ENCODE measurements around the gene SFXN1.

GRCh38 chr5:175465282-175465681, 13.1 kb upstream of the SFXN1 start:
- TF ChIP-seq, protein P1, sequence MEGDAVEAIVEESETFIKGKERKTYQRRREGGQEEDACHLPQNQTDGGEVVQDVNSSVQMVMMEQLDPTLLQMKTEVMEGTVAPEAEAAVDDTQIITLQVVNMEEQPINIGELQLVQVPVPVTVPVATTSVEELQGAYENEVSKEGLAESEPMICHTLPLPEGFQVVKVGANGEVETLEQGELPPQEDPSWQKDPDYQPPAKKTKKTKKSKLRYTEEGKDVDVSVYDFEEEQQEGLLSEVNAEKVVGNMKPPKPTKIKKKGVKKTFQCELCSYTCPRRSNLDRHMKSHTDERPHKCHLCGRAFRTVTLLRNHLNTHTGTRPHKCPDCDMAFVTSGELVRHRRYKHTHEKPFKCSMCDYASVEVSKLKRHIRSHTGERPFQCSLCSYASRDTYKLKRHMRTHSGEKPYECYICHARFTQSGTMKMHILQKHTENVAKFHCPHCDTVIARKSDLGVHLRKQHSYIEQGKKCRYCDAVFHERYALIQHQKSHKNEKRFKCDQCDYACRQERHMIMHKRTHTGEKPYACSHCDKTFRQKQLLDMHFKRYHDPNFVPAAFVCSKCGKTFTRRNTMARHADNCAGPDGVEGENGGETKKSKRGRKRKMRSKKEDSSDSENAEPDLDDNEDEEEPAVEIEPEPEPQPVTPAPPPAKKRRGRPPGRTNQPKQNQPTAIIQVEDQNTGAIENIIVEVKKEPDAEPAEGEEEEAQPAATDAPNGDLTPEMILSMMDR (conservative IDR thresholded peaks at IDR 0.05; ENCODE audit: low read depth, low read length), result no peak
- TF ChIP-seq RAD21 (IDR thresholded peaks at IDR 0.05; ENCODE audit: low read length) (no peak), POLR2A (IDR thresholded peaks at IDR 0.05; ENCODE audit: low read depth, low read length) (no peak), RCOR1 (IDR thresholded peaks at IDR 0.05; ENCODE audit: insufficient replicate concordance, low read length) (no peak), RFX5 (IDR thresholded peaks at IDR 0.05; ENCODE audit: low read depth, low read length) (no peak), NFE2L2 (IDR thresholded peaks at IDR 0.05; ENCODE audit: low read depth, low read length) (no peak), BHLHE40 (IDR thresholded peaks at IDR 0.05; ENCODE audit: low read depth, low read length) (no peak), MAFK (IDR thresholded peaks at IDR 0.05; ENCODE audit: low read depth, low read length) (no peak), SMC3 (IDR thresholded peaks at IDR 0.05; ENCODE audit: low read depth, low read length) (no peak), FOS (IDR thresholded peaks at IDR 0.05; ENCODE audit: low read depth, low read length) (no peak)
- TF ChIP-seq, protein P2, sequence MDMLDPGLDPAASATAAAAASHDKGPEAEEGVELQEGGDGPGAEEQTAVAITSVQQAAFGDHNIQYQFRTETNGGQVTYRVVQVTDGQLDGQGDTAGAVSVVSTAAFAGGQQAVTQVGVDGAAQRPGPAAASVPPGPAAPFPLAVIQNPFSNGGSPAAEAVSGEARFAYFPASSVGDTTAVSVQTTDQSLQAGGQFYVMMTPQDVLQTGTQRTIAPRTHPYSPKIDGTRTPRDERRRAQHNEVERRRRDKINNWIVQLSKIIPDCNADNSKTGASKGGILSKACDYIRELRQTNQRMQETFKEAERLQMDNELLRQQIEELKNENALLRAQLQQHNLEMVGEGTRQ (IDR thresholded peaks at IDR 0.05; ENCODE audit: low read depth, low read length), result no peak
